ENCODE data around the gene RNF25.

Gene RNF25

DNA sequence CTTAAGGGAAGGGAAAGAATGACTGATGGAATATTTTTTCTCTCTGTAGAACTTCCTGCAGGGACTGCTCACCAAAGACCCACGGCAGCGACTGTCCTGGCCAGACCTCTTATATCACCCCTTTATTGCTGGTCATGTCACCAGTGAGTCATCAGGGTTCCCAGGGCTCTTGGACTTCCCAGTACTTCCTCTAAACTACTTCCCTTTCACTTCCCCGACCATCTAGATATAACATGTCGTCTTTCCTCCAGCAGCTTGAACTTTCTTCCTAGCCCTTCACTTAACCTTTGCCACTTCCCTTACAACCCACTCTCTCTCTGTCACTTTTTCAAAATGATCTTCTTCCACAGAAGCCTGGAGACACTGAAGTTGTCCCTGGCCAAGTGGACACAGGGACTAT, 7.3 kb upstream of the RNF25 start:
- no peak for DNase-seq

DNA sequence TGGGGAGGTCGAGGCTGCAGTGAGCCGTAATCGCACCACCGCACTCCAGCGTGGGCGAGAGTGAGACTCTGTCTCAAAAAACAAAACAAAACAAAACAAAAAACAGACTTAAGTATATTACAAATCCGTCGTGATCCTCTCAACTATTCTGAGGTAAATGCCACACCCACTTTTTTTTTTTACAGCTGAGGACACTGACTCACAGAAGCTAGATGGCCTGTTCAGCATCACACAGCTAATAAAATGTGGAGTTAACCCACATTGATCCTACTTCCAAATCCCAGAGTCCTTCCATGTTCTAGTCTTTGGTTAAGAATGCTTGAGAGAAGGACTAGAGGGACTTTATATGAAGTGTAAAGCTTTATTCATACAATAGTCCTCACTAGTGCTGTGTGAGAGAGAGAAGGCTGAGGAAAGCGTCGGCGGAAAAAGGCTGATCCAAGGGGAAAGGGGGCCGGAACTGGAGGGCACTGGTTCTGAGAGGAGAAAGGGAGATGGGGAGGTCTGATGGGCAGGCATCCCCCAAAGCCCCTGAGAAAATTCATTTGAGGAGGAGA, 627 bp downstream of the RNF25 start:
- DNase-seq = no peak

DNA sequence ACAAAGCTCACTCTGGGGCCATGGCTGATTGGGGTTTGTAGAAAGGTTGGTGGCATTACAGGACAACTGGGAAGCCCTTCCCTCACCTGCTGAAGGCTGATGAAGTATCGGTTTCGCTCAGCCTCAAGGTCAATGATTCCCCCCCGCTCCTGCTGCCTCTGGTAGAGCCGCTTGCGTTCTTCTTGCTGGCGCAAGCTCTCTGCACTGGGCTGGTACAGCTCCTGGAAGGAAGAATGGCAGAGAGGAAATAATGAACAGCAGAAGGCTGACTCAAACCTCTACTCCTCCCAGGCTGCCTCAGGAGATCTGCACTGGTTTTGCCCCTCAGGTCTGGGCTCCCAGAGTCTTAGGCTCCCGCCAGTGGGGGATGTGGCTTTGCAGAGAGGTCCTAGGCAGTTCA, 7.1 kb downstream of the RNF25 start:
- no peak for DNase-seq

- DNase-seq = no peak
These were observed 7.9 kb downstream of the RNF25 start for GRCh38 chr2:218663901-218664300.

GRCh38 chr2:218662827-218663226, 9.0 kb downstream of the RNF25 start:
- no peak for DNase-seq

- DNase-seq = no peak
These were observed 9.4 kb downstream of the RNF25 start for GRCh38 chr2:218662377-218662776.

DNA sequence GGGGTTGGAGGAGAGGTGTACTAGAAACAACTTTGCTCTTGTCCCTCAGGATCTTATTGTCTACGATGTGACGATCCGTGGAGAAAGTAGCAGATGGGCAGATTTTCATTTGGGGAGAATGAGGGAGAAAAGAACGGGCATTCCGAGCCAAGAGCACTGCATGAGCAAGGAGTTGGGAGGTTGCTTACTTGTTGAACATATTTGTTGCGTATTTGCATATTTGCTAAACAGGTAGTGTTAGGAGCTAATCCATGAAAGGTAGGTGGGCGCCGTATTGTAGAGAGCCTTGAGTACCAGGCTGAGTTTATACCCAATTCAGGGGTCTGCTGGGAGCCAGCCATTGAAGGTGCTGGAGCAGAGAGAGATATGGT, 11.8 kb downstream of the RNF25 start:
- no peak for DNase-seq

GRCh38 chr2:218659258-218659987, 12.4 kb downstream of the RNF25 start, which contains the start of the genes BCS1L and ZNF142:
Gene BCS1L (plus strand): TSS chr2:218659683. CDS start chr2:218660988, 1,305 bp downstream.
Gene ZNF142 (minus strand): TSS chr2:218659623. CDS start chr2:218656429, 3,194 bp downstream.
- peak; percentile 85 for DNase-seq

DNA sequence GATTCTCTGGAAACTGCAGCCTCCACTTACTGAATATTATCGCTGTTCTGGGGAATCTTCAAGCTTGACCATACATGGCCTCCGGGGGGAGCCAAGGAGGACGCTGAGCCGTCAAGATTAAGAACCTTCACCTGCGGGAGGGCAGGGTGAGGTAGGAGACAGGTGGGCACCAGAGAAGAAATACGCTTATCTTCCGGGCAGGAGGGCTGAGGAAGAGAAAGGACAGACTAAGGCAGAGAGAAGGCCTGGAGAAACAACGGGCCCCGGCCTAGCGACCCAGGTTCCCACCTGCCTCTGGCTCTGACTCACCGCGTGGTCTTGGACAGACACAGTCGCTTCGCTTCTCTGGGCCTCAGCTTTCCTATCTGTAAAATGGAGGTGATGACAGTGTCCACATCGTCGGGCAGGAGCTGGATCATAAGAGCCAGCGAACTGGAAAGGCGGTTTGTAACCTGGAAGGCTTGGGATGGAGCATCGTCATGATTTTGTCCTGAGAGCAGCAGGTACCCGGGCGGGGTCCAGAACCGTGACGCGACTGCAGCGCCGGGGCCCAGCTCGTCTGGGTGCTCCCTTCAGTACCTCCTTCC, 13.0 kb downstream of the RNF25 start:
- DNase-seq = peak; percentile 30

DNA sequence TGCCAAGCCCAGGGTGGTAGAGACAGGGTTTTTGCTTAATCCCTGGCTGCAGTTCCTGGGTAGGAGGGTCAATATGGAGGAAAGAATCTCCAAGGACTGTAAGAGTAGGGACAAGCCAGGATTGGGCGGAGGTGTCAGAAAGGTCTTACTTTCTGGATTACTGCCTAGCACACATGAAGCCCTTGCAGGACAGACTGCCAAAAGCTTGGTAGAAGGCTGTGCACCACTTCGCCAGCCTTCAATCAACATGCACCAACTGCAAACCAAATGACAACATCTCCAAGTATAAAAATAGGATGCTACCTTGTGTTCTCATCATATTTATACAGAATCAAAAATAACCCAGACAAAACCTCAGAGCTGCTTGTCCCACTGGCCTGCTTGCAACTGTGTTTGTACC, 16.1 kb downstream of the RNF25 start:
- no peak for DNase-seq

DNA sequence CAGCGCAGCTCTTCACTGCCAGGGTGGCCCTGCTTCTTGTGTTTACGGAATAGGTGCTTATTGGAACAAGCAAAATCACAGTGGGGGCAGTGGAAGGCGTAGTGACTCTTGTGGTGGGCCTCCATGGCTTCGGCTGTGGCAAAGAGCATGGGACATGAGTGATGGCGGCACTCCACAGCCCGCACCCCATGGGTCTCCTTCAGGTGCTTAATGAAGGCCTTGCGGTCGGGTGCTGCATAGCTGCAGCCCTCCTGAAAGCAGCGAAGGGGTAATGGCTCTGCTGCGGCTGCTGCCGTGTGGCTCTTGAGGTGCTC, 23.1 kb downstream of the RNF25 start:
- no peak for DNase-seq

GRCh38 chr2:218648088-218648786, 23.6 kb downstream of the RNF25 start:
- DNase-seq = peak; percentile 55

DNA sequence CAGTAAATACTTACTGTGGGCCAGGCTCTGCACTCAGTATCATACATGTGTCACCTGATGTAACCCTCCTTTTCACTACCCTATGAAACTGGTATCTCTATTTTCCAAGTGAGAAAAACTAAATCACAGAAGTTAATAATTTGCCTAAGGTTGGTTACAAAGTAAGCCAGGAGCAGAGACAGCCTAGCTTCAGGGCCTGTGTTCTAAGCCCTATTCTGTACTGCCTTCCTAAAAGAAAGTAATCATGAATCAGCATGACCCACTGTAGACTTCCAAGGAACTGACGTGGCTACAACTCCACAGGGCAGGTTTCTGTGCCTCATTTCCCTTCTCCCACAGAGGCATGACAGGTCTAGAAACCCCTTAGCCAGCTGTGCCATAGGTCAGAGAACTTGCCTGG, 26.7 kb downstream of the RNF25 start:
- DNase-seq = no peak

- no peak for DNase-seq
These were observed 27.1 kb downstream of the RNF25 start for GRCh38 chr2:218644721-218645120.

DNA sequence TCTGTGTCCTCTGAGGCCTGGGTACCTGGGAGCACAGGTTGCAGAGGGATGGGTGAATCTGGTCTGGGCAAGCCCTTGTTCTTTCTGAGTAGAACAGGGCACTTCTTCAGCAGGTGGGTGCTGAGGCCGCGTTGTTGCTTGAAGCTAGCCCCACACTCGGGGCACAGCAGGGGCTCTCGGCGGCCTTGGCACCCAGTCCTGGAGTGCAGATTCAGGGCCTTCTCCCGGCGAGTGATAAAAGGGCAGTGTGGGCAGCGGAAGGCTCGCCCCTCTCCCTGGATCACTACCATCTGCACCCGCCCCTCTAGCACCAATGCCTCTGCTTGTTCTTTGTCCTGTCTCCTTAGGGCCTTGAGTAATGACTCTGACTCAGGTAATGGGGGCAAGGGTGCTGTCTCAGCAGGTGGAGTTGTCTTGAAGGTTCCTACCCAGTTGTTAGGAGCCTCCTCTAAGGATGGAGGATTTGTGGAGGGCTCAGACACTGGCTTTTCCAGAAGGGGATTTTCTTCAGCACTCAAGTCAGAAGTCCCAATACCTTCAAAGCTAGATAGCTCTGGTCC, 28.0 kb downstream of the RNF25 start:
- no peak for DNase-seq

DNA sequence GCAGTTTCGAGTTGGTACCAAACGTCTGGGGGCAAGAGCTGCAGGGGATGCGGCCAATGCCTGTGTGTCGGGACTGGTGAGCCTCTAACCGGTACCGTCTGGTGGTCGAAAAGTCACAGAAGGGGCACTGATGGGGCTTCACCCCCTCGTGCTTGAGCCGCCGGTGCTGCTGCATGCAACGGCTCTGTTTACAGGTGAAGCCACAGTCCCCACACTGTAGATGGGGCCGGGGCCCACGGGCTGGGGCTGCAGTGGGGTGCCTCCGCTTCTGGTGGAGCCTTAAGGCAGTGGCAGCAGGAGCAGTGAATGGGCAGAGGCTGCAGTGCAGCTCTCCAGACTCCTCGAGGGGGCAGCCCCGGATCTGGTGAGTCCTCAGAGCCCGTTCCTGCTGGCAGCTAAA, 29.0 kb downstream of the RNF25 start:
- DNase-seq = no peak

GRCh38 chr2:218642121-218642656, 29.6 kb downstream of the RNF25 start:
- DNase-seq = no peak

DNA sequence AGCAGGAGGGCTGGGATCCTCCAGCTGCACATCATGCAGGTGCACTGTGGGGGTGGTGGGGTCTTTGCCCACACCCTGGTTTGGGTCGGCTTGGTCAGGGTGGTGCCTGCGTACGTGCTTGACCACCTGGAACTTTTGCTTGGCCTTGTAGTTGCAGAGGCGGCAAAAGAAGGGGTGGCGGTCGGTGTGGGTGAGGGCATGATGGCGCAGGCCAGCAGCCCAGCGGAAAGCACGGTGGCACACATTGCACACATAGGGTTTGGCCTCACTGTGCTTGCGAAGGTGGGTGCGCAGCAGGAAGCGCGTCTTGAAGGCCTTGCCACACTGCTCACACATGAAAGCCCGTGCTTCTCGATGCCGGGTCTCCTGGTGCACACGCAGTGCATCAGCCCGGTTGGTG, 33.4 kb downstream of the RNF25 start:
- DNase-seq = no peak

DNA sequence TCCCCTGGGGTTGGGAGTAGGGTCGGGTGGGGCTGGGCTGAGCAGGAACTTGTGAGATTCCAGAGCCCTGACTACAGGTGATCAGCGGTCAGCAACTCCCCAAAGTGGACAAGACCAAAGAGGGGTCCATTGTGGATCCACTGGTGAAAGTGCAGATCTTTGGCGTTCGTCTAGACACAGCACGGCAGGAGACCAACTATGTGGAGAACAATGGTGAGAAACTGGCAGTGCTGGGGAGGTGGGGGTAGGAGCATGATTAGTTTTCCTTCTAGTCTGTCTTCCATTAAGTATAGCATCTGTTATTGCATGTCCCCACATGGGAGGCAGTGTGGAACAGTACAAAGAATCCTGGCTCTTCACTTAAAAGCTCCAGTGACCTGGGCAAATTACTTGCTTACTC, 36.1 kb downstream of the RNF25 start:
- no peak for DNase-seq

DNA sequence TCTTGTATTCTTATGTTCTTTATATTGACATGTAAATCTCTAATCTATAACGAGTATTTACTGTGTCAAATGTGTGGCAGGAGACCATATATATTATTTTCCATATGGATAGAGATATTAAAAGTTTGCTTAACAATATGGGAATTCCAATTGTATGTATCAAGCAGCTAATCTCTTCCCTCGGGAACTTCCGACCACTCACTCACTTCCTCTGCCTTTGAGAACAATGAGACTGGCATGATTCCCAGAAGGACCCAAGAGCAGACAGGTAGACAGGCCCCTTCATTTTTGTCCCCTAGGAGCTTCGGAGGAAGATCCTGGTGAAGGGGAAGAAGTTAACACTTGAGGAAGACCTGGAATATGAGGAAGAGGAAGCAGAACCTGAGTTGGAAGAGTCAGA, 40.0 kb downstream of the RNF25 start:
- DNase-seq = peak; percentile 63

- no peak for DNase-seq
These were observed 43.9 kb downstream of the RNF25 start for GRCh38 chr2:218627939-218628338.

DNA sequence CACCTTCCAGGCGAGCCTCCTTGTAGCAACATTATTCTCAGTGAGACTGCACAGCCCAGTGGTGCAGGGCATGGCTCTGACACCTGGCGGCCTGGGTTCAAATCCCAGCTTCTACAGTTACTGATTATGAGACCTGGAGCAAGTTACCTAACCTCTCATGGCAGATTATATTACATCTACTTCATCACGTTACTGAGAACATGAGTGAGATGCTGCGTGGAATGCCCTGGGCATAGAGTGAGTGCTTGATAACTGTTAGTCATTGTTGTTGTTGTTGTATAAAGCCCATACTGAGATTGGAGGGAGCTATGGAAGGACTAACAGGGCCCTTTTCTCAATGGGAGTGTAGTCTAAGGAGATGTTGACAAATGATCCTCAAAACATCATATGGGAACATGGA, 45.4 kb downstream of the RNF25 start:
- no peak for DNase-seq

- DNase-seq = no peak
These were observed 48.5 kb downstream of the RNF25 start for GRCh38 chr2:218623366-218623705.
